Esophagus muscularis mucosa (tissue), 4 donors: ENCODE data around the gene MINDY3.

ENCODE experiments used
- EP300 ChIP-seq: sonication (generic); formaldehyde crosslinking; IDR thresholded peaks from one replicate; pipeline ENCODE4 v1.6.1; 2017; ENCODE audit warnings: antibody characterized with exemption
- POLR2A ChIP-seq: fragments of 450-650 bp; IDR thresholded peaks from one replicate; pipeline ENCODE4 v1.6.1; 2017; ENCODE audit warnings: antibody characterized with exemption, moderate library complexity, mild to moderate bottlenecking, low read depth
- POLR2AphosphoS5 ChIP-seq, 2 donors: sonication (generic); formaldehyde crosslinking; IDR thresholded peaks; one replicate each; pipeline ENCODE4 v1.6.1; 2017; ENCODE audit warnings: antibody characterized with exemption in 2 of 2
- TF ChIP-seq, protein P1 (sequence below), 3 experiments: fragments of 200-600 bp in 2 of 3; fragments of 450-650 bp in 1 of 3; sonication (generic) in 2 of 3; IDR thresholded peaks; one replicate each; pipeline ENCODE4 v1.5.1; 2017 to 2019; ENCODE audit warnings: antibody characterized with exemption in 3 of 3, mild to moderate bottlenecking in 2 of 3, moderate library complexity in 1 of 3

DNA sequence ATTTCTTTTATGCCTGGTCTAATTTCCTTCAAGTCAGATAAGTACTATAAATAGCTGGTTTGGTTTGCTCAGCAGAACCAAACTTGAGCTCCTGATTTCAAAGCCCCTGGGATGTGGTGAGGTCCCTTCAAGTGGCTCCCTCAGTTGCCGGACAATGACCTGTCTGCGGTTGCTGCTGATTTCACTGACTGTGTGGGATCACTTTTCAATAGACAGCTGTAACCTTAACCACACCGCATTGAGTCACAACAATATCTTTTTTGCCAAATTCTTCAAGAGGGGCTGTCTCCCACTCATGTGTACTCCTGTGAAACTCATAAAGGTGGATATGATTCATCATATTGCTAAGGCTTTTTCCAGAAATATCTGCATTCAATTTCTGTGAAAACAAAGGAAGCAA, 117.5 kb downstream of the MINDY3 start:
- no peak for TF ChIP-seq POLR2AphosphoS5 (IDR thresholded peaks at IDR 0.05)
- no peak for TF ChIP-seq EP300
- TF ChIP-seq, protein P1, sequence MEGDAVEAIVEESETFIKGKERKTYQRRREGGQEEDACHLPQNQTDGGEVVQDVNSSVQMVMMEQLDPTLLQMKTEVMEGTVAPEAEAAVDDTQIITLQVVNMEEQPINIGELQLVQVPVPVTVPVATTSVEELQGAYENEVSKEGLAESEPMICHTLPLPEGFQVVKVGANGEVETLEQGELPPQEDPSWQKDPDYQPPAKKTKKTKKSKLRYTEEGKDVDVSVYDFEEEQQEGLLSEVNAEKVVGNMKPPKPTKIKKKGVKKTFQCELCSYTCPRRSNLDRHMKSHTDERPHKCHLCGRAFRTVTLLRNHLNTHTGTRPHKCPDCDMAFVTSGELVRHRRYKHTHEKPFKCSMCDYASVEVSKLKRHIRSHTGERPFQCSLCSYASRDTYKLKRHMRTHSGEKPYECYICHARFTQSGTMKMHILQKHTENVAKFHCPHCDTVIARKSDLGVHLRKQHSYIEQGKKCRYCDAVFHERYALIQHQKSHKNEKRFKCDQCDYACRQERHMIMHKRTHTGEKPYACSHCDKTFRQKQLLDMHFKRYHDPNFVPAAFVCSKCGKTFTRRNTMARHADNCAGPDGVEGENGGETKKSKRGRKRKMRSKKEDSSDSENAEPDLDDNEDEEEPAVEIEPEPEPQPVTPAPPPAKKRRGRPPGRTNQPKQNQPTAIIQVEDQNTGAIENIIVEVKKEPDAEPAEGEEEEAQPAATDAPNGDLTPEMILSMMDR (IDR thresholded peaks at IDR 0.05): no peak
- TF ChIP-seq POLR2A: no peak
